Activated B cell treated with CpG ODN at 0.5 μM for 24 hours (primary cell): ENCODE results near the gene ENGASE. TPM values are rescaled to one million over a fixed set of nuclear protein-coding genes. Genes with fewer than 3 reads are reported as not detected.

ENCODE experiments used
- ATAC-seq: fragments of 200-7000 bp; cut with Tn5 transposase; one replicate; pipeline ENCODE4 v1.10.0; 2021; ENCODE audit warnings: low read depth, mild to moderate bottlenecking, moderate library complexity
- CTCF ChIA-PET: fragments of 350-600 bp; sonication (Branson Sonifier 250); formaldehyde crosslinking; loops from one replicate; lab custom pipeline; 2021; ENCODE audit warnings: antibody characterized with exemption; lab: Charles Lee
- POLR2A ChIA-PET: fragments of 350-600 bp; sonication (Branson Sonifier 250); formaldehyde crosslinking; loops from one replicate; lab custom pipeline; 2021; ENCODE audit warnings: antibody characterized with exemption; lab: Charles Lee
- DNase-seq: peaks from one replicate; pipeline ENCODE4 v3.0.0; 2022
- H3K27ac Mint-ChIP-seq: one replicate; pipeline ENCODE4 v1.8.0; 2020; ENCODE audit warnings: mixed read lengths
- H3K27me3 Mint-ChIP-seq: one replicate; pipeline ENCODE4 v1.8.0; 2021; ENCODE audit warnings: mixed read lengths
- H3K36me3 Mint-ChIP-seq: one replicate; pipeline ENCODE4 v1.8.0; 2021; ENCODE audit warnings: low read depth, mixed read lengths
- H3K4me1 Mint-ChIP-seq: one replicate; pipeline ENCODE4 v1.8.0; 2021; ENCODE audit warnings: mixed read lengths
- H3K4me3 Mint-ChIP-seq: one replicate; pipeline ENCODE4 v1.8.0; 2020; ENCODE audit warnings: mild to moderate bottlenecking, mixed read lengths
- H3K9me3 Mint-ChIP-seq: one replicate; pipeline ENCODE4 v1.8.0; 2020; ENCODE audit warnings: mixed read lengths
- intact Hi-C: fragments of 100-400 bp; cut with micrococcal nuclease; formaldehyde crosslinking; loops from one replicate; pipeline ENCODE4 v1.15.1; 2024
- total RNA-seq: library from RNA; stranded (reverse); gene quantifications from 2 replicates; pipeline ENCODE4 v1.2.3, GENCODE V29; 2022
- TF ChIP-seq, protein P1 (sequence below): fragments of 200-600 bp; IDR thresholded peaks from one replicate; pipeline ENCODE4 v1.8.0; 2022; ENCODE audit warnings: antibody characterized with exemption, mild to moderate bottlenecking

The ENGASE gene
- total RNA-seq, 1 donor from 2014 or later: 60.1 TPM

DNA sequence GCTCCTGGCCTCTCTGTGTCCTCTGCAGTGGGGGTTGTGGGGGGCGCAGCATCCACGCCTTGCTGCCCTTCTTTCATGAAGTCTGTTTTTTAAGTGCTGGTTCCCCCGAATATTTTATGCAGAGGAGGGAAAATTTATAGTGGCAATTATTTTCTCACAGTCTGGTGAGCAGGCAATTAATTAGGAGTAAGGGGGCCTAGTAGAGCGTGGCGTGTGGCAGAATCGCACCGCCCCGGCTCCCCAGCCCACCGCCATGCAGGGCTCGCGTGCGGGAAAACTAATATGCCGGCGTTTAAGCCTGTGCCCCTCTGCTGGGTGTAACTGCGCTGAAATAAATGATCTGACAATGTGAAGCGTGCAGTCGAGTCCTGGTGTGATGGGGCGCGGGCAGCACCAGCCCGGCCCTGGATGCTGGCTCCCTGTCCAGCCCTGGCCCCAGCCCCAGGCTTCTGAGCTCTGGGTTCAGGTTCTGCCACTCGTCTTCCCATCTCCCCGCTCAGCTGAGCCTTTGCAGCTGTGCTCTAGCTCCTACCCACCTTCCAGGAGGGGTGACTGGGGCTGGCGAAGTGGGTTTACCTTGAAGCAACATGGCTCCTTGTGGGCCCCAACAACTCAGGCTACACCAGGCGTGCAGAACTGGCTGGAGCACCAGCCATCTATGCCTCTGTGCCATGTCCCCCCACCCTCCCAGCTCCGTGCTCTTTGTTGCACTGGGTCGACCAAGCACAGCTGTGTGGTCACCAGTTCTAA is 13.8 kb downstream of the ENGASE start:
- no peak for ATAC-seq
- Mint-ChIP-seq H3K9me3 (no peaks in the 10 kb centered on the region), H3K27me3 (peaks cover 4% of the 10 kb centered on the region), H3K36me3 (peaks cover 29% of the 10 kb centered on the region), H3K27ac (no peak overlapping the region), H3K4me1 (no peaks in the 10 kb centered on the region), H3K4me3 (no peak overlapping the region)
- ChIA-PET POLR2A (interaction anchor here (1.0 kb wide), 1 partner anchor 304 kb away, joined by 3 read pairs; no protein-coding TSS in a partner anchor), CTCF (interaction anchor here (0.9 to 9.4 kb wide), 7 partner anchors 23 to 315 kb away, joined by 3 to 161 read pairs (median 4); no protein-coding TSS in a partner anchor)
- no peak for DNase-seq
- intact Hi-C loops: no loop called here
- TF ChIP-seq, protein P1, sequence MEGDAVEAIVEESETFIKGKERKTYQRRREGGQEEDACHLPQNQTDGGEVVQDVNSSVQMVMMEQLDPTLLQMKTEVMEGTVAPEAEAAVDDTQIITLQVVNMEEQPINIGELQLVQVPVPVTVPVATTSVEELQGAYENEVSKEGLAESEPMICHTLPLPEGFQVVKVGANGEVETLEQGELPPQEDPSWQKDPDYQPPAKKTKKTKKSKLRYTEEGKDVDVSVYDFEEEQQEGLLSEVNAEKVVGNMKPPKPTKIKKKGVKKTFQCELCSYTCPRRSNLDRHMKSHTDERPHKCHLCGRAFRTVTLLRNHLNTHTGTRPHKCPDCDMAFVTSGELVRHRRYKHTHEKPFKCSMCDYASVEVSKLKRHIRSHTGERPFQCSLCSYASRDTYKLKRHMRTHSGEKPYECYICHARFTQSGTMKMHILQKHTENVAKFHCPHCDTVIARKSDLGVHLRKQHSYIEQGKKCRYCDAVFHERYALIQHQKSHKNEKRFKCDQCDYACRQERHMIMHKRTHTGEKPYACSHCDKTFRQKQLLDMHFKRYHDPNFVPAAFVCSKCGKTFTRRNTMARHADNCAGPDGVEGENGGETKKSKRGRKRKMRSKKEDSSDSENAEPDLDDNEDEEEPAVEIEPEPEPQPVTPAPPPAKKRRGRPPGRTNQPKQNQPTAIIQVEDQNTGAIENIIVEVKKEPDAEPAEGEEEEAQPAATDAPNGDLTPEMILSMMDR: no peak

DNA sequence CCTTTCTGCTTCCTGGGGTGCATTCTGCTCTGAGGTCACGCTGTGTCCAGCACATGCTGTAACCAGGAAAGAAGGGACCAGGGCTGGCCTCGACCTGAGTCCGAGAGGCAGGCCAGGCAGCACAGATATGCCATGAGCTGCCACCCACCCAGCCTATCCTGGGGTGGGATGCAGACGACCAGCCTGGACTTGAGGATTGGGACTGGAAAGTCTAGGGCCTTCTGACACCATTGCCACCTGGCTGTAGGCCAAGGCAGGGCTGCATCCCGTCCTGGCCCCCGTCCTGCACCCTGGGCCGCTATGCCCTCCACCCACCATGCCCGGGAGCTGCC is 14.3 kb downstream of the ENGASE start:
- no peak for DNase-seq
- Mint-ChIP-seq H3K9me3 (no peaks in the 10 kb centered on the region), H3K27ac (no peak overlapping the region), H3K27me3 (peaks cover 4% of the 10 kb centered on the region), H3K4me1 (no peaks in the 10 kb centered on the region), H3K4me3 (no peak overlapping the region), H3K36me3 (peaks cover 24% of the 10 kb centered on the region)
- POLR2A ChIA-PET: interaction anchor here (1.0 kb wide), 1 partner anchor 304 kb away, joined by 3 read pairs; no protein-coding TSS in a partner anchor
- no peak for ATAC-seq
- TF ChIP-seq, protein P1: no peak
- CTCF ChIA-PET: interaction anchor here (9.4 kb wide), 1 partner anchor 304 kb away, joined by 161 read pairs; no protein-coding TSS in a partner anchor
- intact Hi-C loops: no loop called here

DNA sequence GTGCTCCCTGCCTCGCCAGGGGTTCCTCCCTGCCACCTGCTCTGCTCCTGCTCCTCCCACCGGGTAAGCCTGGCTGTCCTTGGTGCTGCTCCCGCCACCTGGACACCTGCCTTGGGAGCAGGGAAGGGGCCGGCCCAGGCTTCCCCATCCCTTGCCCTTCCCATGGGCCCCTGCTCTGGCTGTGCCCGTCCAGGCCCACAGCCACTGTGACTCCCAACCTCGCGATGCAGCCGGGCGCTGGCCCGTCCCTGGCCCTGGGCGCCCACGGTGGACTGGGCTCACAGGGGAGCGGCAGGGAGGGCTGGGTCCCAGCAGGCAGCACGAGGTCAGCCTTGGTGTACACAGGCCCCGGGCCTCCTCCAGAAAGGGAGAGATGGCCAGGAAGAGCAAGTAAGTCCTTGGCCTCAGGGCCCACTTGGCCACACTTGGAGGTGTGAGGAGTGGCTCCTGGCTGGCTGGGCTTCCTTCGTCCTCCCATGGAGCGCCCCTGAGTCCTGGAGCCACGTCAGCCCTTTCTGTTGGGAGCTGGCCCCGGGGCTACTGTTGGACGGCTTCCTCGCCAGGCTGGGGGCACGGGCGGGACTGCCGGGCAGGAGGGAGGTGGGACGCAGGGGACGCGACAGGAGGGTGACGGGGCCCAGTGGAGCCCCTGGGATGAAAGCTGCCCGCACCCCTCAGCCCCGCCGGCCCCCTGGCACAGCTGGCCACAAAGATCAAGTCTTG is 15.3 kb downstream of the ENGASE start:
- POLR2A ChIA-PET: no interaction called here

DNA sequence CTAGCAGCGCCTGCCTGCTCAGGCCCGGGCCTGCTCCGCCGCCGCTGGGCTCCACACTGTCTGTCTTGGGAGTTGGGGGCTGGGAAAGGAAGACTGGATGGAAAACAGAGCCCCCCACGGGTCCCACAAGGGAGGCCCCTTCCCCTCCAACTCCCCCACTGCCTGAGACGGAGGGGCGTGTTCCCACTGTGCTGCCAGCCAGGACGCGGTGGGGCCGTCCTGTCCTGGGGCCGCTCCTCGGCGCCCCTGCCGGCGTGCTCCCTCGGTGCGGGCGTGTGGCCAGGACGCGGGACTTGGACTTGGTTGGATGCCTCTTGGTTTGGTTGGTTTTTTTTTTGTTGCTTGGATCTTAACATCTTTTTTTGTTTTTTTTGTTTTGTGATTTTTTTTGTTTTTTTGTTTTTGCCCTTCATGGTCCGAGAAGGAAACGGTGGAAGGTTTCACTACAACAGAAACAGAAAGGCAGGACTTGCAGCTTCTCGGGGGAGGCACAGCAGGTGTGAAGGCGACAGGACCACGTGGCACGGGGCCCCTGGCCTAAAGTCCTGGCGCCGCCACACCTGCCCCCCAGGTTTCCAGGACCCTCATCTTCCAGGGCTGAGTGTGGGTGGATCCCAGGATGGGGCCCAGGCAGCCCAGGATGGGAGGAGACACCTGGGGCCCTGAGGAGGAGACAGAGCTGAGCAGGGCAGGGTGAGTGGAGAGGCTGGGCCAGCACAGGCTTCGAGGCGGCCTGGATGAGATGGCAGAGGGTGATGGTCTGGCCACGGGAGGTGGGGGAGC is 16.0 kb downstream of the ENGASE start:
- DNase-seq (no peak), ATAC-seq (no peak)
- Mint-ChIP-seq H3K4me1 (no peaks in the 10 kb centered on the region), H3K36me3 (peaks cover 12% of the 10 kb centered on the region), H3K27me3 (peaks cover 9% of the 10 kb centered on the region), H3K27ac (no peak overlapping the region), H3K4me3 (no peak overlapping the region), H3K9me3 (no peaks in the 10 kb centered on the region)
- TF ChIP-seq, protein P1: no peak
- ChIA-PET CTCF (interaction anchor here (9.4 kb wide), 1 partner anchor 302 kb away, joined by 161 read pairs; no protein-coding TSS in a partner anchor), POLR2A (no interaction called here)
- intact Hi-C loops: no loop called here

More for the DNA sequence above, 15.3 kb downstream of the ENGASE start:
- Mint-ChIP-seq H3K4me3 (no peak overlapping the region), H3K9me3 (no peaks in the 10 kb centered on the region), H3K27me3 (peaks cover 7% of the 10 kb centered on the region), H3K4me1 (no peaks in the 10 kb centered on the region), H3K36me3 (peaks cover 15% of the 10 kb centered on the region), H3K27ac (no peak overlapping the region)
- ATAC-seq (no peak), DNase-seq (no peak)
- TF ChIP-seq, protein P1: no peak
- intact Hi-C loops: no loop called here
- CTCF ChIA-PET: interaction anchor here (9.4 kb wide), 1 partner anchor 303 kb away, joined by 161 read pairs; no protein-coding TSS in a partner anchor
